Stimulated activated CD8-positive, alpha-beta memory T cell treated with anti-CD3 and anti-CD28 coated beads, Interleukin-2, amount 100 ng/mL, for 48 hours (primary cell): ENCODE results near the gene RMDN3.

ENCODE experiments used
- DNase-seq, 2 donors: peaks; one replicate each; pipeline ENCODE4 v3.0.0-alpha.2; 2020; ENCODE audit warnings: low read depth in 2 of 2

RMDN3 gene

DNA sequence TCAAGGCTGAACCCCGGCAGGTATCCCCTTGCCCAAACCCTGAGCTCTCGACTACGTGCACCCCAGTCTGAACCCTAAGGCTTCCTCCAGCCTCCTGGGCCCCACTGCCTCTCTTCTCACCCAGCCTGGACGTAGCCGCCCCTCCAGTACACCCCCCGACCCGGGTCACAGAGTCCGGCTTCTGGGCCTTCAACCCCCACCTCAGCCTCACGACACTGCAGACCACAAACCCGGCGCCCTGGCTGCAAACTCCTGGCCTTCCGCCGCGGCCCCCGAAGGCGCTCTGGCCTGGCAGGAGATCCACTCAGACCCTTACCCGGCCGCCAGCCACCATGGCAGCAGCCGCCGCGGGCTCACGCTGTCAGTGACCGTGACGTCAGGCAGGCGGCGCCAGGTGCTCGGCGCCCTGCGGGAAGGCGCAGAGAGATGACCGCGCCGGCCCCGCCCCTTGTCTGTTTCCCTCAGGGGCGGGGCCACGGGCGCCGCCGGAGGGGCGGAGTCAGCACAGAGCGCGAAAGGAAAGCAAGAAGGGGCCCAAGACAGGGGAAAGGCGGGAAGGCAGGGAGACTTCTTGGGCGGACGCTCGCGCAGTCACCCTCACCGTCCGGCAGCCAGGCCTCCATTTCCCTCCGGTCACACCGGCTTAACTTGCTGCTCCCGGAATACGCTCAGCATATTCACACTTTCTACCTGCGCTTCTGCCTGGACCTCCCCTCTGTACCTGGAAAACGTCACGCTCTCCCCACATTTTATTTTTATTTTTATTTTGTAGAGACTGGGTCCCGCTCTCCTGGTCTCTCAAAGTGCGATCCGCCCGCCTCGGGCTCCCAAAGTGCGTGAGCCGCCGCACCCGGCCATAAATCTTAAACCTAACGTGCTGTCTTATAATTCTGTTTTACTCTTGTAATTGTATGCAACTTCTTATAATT, at the start of gene RMDN3:
TSS of gene RMDN3 (minus strand) at position 372 of the 929 bp plus-strand sequence. CDS start 471 bp downstream, outside the sequence.
- peak; percentile 88 to 92 for DNase-seq

GRCh38 chr15:40803688-40804087, 48.6 kb upstream of the RMDN3 start:
- DNase-seq = no peak

DNA sequence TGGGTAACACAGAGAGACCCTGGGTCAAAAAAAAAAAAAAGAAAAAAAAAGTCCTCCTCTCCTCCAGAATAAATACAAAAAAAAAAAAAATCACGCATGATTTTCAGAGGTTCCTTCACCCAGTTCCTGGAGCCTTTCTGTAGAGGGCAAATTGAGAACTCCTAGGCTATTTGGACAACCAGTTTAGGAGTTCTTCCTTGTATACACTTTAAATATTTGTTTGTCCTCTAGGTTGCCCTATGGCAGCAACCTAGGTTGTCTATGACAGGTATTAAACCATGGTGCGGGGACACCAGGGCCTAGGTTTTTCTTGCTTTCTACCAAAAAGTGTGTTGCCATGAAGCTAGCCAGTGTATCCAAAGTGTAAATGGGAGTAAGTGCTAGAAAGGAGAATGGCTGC, 48.0 kb upstream of the RMDN3 start:
- DNase-seq = no peak

GRCh38 chr15:40799523-40799922, 44.5 kb upstream of the RMDN3 start:
- DNase-seq = no peak

GRCh38 chr15:40796512-40796911, 41.5 kb upstream of the RMDN3 start:
- no peak for DNase-seq

DNA sequence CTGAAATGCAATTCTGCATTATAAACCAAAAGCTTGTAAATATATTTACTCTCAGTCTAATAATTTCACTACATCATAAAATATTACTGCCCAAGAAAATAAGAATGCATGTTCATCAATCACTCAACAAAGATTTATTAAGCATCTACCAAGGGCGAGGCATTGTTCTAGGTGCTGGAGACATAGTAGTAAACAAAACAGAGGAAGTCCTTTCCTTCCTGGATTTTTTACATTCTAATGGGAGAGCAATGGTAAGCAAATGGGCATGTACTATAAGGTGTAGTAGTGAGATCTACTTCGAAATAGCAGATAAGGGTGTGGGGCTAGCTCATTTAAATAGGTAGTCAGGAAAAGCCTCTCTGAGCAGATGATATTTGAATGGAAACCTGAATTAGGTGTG, 41.0 kb upstream of the RMDN3 start:
- no peak for DNase-seq

DNA sequence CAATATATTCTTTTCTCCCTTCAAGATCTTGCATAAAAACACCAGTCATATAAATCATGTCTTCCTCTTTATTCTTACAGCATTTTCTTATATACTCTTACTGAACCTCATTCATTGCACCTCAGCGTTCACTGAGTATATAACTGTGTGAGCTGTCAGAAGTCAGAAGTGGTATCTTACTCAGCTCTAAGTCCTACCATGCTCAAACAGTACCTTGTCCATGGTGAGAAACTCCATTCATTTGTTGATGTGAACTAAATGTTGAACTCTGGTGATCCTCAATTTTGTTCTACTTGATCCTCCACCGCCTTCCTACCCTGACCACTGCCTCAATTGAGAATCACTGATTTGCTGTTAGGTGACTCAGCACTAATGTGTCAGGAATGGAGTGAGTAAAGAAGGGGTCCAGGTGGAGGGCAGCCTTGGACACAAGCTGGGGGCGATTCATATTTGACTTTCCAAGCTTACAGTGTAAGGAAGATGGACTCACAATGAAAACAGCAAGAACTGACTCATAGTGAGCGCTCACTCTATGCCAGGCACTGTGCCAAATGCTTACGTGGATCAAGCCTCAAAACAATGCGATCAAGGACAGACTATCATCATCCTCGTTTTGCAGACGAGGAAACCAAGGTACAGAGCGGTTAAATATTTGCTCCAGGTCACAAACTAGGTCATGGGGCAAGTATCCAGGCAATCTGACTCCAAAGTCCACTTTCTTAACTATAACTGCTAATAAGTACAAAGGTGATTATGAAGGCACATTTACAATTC, 38.3 kb upstream of the RMDN3 start:
- DNase-seq = no peak

- no peak for DNase-seq
Measured at GRCh38 chr15:40792394-40792793, 37.3 kb upstream of the RMDN3 start.

- no peak for DNase-seq
Measured at GRCh38 chr15:40790718-40791117, 35.7 kb upstream of the RMDN3 start.

DNA sequence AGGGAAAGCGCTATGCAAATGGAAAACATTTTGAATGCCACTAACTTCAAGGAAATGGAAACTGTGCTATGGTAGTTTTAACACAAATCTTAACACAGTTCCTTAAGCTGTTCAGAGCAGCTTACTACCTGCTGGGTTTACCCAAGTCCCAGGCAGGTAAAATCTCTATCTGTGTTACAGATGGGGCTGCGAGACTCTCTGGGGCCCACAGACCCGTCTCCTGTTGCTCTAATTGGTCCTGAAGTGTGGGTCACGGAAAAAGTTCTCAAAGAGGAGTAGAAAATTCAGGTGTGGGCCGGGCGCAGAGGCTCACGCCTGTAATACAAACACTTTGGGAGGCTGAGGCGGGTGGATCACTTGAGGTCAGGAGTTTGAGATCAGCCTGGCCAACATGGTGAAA, 34.9 kb upstream of the RMDN3 start:
- DNase-seq = no peak

DNA sequence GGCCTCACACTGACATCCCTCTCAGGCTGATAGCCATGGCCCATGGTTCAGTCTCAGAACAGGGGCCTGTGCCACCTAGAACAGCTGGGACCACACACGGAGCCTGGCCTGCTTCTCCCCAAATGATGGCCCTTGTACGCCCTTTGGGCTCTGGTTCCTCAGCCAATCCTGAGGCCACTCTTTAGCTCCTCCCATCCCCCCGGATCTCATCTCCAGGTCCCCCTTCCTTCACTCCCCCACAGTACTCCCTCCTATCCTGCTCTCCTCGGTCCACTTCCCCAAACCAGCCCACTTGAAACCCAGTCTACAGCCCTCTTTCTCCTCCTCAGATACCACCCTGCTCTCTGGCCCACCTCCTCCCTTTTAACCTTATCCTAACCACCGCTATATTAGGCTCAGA, 34.1 kb upstream of the RMDN3 start:
- no peak for DNase-seq

GRCh38 chr15:40787991-40788390, 32.9 kb upstream of the RMDN3 start:
- DNase-seq = no peak

- peak; percentile 36 to 45 for DNase-seq
Measured at GRCh38 chr15:40787344-40787841, 32.3 kb upstream of the RMDN3 start.

- no peak for DNase-seq
Measured at GRCh38 chr15:40785814-40786213, 30.8 kb upstream of the RMDN3 start.

DNA sequence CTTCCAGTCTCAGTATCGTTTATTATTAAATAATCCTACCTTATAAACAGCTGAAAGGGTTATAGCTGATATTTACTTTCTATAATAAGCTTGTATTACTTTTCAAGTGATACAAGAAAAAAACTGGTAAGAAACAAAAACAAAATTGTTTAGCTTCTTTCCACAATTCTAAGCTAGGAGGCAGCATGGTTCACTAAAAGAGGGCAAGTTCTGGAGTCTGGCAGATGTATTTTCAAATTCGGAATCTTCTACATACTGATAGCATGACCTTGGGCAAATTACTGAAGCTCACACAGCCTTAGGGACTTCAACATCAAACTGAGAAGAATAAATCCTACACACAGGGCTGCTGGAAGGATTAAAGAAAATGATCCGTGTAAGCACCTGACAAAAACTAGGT, 30.1 kb upstream of the RMDN3 start:
- no peak for DNase-seq

DNA sequence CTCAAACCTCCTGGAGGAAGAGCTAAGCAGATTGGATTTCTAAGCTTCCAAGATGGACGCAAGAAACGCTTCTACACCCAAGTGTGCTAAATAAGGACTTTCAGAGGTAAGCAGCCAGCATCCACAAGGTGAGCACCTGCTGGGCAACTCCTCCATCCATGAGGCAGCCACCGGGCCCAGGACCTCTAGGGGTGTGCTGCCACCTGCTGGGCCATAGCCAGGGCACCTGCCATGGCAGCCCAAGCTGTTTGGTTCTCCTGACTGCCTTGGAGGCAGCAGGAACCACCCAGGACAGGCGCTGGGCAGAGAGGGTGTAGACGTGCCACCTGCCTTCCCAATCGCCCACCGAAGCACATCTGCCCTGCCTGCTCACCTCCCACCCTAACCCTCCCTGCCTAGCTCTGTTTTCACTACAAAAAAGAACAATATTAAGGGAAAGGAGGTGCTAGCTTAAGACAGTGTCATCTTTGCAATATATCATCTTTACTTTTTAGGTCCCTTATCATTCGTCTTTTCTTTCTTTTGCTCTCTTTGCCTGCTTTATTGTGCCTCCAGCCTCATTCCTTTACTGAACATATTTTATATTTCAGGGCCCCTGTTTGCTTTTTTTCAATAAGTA, 27.7 kb upstream of the RMDN3 start:
- DNase-seq = peak; percentile 60 to 71

GRCh38 chr15:40776537-40777141, 21.6 kb upstream of the RMDN3 start:
- DNase-seq = no peak

DNA sequence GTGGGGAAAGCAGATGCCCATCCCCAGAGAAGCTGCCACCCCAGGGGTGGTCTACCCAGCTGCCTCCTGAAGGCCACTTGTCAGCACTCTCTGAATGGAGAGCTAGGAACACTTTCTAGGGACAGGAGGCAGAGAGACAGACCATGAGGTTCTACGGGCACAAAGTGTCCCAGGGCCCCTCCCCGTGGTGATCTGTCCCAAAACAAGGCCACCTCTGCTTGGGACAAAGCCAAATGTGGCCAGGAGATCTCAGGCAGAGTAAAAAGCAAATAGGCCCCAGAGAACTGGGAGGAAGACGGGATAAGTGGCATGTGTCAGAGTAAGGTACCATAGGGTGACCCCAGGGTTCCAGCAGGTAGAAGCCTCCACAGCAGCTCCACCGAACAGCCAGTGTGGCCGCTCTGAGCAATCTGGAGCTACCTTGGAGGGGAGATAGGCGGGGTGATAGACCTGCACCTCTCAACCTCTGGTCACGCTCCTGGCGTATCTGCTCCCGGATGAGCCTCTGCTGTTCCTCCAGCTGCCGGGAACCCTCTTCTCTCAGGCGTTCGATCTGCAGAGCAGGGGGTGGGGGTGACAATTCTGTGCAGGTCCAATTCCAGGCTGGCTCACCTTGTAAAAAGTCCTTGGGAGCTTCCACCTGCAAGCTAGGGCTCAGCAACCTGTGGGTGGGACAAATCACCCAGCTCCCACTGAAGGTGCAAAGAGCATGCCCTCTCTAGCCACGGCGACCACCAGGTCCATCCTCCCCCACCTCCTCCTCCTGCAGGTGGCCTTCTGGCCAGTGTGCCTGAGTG, 20.9 kb upstream of the RMDN3 start:
- no peak for DNase-seq

- DNase-seq = no peak
Measured at GRCh38 chr15:40775007-40775406, 20.0 kb upstream of the RMDN3 start.

- no peak for DNase-seq
Measured at GRCh38 chr15:40773902-40774301, 18.8 kb upstream of the RMDN3 start.

DNA sequence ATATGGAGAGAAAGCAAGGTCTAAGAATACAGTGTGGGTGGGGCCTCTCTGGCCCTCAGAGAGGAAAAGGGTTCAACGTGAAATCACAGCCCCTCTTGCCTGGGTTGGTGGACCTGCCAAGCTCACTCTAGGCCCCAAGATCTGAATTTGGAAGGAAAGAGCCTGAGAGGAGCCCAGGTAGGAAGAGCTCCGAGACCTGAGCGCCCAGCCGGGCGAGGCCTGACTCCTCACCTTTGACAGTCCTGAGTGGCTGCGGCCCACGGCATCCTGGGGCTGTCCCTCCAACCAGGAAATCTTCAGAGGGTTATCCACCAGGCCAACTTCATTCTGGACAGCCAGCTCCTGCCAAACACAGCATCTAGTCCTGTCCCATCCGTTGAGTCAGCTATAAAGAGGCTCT, 18.4 kb upstream of the RMDN3 start:
- no peak for DNase-seq
